Cardiac septum (tissue), 1 donor: ENCODE results near the gene ZNF526. TPM values are rescaled to one million over a fixed set of nuclear protein-coding genes. Genes with fewer than 3 reads are reported as not detected.
A peak's percentile ranks its signal among the peaks of the same experiment; 100 is the strongest.

ENCODE experiments used
- DNase-seq: peaks from one replicate; pipeline ENCODE4 v3.0.0-alpha.2; 2020; ENCODE audit warnings: low spot score
- intact Hi-C: fragments of 100-400 bp; cut with DNase I; formaldehyde crosslinking; loops from one replicate; pipeline ENCODE4 v1.14.0; 2022
- total RNA-seq: library from RNA; stranded (reverse); fragmentation: NEBNext Ultra II Directional; extraction: Animal tissue kit (Norgen Biotek cat#: 25700); gene quantifications from one replicate; pipeline ENCODE4 v1.2.1, GENCODE V29; 2021
- donor health status: DM: no; HTN: no; CAD: no.

ZNF526 gene
- total RNA-seq, 1 donor from 2014 or later = 4.1 TPM

DNA sequence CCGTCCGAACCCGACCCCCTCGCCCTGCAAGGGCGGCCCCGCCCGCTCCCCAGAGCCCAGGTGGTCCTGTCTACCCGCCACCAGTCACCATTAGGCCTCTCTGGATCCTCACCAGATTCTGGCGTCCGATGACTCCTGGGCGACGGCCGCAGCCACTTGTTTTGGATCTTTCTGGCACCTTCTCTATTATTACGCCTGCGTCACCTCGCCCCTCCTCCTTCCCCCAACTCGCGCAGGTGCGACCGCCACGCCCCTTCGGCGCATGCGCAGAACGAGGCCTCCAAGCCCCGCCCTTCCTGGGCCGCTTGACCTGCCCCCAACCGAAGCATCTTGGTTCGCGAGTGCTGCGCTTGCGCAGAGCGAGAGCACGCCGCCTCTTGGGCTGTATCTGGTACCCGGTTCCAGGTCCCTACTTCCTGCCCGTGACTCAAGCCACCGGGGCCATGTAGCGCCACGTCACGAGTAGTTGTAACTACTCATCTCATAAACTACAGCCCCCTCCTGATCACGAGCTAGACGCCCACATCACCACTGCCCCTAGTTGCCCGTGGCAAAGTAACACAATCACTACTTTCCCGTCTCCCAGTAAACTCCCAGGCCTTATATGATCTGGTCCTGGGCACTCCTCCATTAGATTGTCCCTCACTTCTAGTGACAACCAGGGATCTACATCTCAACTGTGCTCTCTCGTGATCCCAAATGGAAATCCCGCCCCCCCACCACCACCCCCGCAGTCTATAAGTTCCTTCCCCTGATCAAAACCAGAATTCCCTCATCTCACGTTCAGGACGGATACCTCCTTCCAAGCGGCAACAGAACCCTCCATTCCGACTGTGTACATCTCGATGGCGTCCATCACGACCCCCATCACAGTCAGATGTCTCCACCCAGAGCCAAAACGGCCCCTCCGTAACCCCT lies 2.3 kb upstream of the ZNF526 start, which contains the start of gene DEDD2:
TSS of gene DEDD2 (minus strand) at position 158 of the 918 bp plus-strand sequence. CDS start 670 bp downstream, outside the sequence.
- peak; percentile 100 for DNase-seq
- intact Hi-C loops = loop anchor here (2.0 kb wide), 1 partner anchor 25 kb away; the partner anchor contains the start of gene GSK3A

DNA sequence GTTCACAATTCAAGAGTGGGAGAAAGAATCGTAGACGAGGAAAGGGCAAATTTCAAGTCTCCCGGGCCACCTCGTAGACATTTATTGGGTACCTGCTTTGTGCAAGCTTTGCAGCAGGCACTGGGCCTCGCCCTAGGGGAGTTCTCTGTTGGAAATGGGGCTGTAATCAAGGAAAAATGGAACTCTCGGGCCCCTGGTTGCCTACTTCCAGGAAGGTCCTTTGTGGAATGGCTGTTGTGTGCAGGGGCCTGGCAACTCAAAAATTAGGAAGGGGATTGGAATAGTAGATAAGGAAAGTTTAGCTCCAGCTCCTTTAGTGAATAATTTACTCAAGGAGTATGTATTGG lies 612 bp downstream of the ZNF526 start:
- intact Hi-C loops = no loop called here
- DNase-seq = no peak

DNA sequence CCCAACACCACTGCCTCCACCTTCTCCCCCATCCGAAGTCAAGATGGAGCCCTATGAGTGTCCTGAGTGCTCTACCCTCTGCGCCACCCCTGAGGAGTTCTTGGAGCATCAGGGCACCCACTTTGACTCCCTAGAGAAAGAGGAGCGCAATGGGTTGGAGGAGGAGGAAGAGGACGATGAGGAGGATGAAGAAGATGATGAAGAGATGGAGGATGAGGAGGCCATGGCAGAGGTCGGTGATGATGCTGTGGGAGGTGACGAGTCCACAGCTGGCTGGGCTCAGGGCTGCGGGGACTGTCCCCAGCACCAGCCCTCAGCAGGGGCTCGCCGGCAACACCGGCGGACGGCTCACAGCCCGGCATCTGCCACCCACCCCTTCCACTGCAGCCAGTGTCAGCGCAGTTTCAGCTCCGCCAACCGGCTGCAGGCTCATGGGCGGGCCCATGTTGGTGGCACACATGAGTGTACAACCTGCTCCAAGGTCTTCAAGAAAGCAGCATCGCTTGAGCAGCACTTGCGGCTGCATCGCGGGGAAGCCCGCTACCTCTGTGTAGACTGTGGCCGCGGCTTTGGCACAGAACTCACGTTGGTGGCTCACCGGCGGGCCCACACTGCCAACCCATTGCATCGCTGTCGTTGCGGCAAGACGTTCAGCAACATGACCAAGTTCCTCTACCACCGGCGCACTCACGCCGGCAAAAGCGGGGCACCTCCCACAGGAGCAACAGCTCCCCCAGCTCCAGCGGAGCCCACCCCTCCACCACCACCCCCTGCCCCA lies 5.0 kb downstream of the ZNF526 start:
- DNase-seq = no peak
- intact Hi-C loops = no loop called here

DNA sequence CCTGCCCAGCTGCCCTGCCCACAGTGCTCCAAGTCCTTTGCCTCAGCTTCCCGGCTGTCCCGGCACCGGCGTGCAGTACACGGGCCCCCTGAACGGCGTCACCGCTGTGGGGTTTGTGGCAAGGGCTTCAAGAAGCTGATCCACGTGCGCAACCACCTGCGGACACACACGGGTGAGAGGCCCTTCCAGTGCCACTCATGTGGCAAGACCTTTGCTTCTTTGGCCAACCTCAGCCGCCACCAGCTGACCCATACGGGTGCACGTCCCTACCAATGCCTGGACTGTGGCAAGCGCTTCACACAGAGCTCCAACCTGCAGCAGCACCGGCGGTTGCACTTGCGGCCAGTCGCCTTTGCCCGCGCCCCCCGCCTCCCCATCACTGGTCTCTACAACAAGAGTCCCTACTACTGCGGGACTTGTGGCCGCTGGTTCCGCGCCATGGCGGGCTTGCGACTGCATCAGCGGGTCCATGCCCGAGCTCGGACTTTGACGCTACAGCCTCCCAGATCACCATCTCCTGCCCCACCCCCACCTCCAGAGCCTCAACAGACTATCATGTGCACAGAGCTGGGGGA lies 5.7 kb downstream of the ZNF526 start:
- intact Hi-C loops = no loop called here
- DNase-seq = no peak

DNA sequence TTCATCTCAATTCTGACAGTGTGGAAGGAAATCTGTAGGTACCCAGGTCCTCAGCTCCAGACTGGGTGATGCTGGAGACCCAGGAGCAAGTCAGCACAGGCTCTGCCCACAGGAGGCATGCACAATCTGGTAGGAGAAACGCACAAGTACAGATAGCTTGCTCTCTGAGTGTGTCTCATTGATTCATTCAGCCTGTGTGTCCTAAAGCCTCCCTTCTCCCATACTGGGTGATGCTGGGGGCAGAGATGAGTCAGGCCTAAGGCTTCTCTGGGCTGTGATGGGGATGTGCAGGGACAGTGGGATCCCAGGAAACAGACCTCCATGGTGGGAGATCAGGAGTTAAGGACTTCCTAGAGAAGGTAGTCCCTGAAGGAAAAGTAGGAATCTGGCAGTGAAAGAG lies 6.8 kb downstream of the ZNF526 start:
- DNase-seq = no peak
- intact Hi-C loops = no loop called here

DNA sequence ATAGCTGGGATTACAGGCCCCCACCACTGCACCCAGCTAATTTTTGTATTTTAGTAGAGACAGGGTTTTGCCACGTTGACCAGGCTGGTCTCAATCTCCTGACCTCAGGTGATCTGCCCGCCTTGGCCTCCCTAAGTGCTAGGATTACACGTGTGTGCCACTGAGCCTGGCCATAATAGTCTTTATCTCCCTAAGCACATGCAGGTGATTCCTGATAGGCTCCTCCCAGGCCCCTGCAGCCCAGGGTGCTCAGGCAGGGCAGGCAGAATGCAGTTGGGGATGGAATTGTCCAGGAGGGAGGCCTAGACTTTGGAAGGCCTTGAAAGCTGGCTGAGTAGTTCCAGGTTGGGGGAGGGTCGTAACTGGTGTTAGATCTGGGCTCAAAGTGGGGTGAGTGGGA lies 8.5 kb downstream of the ZNF526 start:
- no peak for DNase-seq
- intact Hi-C loops = no loop called here

DNA sequence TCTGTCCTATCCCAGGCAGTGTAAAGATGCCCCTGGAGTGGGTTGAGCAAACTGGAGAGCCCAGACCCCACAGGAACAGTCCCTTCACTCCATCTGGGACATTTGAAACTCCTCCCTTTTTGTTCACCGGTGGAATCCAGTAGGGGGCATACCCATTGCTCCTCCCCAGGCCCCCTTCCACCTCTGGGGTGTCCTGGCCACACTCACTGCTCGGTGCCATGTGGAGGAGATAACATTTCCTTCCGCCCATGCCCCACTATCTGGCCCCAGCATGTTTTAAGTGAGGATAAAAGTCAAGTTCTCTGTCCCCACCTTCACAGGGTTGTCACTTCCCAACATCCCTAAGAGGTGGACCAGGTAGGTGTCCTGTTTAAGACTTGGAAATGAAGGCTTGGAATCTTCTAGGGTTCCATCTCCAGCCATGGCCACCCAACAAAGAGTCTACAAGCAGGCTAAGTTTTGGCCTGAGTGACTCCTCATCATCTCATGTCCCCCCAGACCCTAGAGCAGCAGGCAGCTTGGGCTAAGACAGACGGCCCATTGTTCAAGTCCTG lies 9.3 kb downstream of the ZNF526 start:
- DNase-seq = no peak
- intact Hi-C loops = no loop called here

DNA sequence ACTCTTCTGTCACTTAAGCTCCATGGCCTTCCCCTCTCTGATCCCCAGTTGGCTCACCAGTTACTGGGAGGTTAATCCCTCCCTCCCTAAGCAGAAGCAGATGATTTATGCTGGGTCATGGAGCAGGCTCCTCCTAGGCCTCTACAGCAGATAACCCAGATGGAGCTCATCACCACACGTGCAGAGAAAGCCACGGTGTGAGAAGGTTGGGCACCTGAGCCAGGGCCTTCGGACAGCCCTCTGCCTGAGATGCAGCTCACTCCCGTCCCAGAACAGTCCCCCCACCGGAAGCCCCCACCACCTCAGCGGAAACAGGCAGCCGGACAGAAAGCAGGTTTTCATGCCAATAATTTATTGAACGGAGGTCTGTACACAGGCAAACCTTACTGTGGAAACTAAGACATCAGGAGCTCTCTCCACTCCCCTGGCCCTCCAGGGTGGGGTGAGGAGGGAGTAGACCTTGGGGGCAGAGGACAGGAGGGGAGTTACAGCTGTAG lies 9.8 kb downstream of the ZNF526 start:
- intact Hi-C loops = no loop called here
- no peak for DNase-seq

DNA sequence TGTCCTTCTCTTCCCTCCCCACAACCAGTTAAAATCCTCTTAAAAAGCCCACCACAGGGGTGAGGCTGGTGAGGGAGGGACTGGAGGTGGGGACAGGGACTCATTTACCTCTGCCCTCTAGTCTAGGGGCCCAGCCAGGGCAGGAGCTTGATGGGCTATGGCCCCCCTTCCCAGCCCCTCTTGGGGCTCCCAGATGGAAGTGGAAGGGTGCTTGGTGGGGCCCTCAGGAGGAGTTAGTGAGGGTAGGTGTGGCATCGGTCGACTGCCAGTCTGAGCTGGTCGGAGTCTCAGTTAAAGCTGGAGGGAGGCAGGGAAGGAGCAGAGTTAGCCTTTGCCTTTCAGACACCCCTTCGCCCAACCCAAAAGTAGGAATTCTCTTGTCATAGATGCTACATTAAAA lies 10.5 kb downstream of the ZNF526 start:
- intact Hi-C loops = no loop called here
- no peak for DNase-seq

DNA sequence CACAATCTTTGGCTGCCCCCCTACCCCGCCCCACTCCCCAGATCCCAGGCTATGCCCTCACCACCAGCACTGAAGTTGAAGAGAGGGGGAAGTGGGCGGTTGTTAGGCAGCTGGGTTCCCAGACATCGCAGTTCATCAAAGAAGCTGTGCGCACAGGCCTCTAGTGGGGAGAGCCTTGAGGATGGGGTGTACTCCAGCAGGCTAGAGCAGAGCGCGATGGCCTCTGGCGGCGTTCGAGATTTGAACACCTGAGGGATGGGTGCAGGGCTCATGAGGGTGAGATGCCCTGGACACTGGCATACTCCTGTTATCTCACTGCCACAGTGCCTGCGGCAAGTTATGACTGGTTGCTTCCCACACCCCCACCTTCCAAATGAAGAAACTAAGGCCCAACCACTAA lies 12.3 kb downstream of the ZNF526 start:
- intact Hi-C loops = no loop called here
- no peak for DNase-seq

DNA sequence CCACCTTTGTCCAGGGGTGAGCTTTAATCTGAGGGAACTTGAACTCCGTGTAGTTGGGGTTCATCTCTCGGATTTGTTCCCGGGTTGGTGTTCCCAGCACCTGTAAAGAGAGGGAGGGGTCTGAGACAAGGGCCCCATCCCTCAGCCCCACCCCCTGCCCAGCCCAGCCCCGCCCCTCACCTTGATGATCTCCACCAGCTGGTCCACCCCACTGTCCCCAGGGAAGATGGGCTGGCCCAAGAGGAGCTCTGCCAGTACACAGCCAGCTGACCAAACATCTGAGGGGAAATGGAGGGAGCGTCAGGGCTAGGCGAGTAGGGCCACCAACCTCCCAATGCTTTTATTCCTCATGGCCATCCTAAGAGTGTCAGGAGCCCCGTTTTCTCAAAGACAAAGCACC lies 13.0 kb downstream of the ZNF526 start:
- DNase-seq = no peak
- intact Hi-C loops = no loop called here

DNA sequence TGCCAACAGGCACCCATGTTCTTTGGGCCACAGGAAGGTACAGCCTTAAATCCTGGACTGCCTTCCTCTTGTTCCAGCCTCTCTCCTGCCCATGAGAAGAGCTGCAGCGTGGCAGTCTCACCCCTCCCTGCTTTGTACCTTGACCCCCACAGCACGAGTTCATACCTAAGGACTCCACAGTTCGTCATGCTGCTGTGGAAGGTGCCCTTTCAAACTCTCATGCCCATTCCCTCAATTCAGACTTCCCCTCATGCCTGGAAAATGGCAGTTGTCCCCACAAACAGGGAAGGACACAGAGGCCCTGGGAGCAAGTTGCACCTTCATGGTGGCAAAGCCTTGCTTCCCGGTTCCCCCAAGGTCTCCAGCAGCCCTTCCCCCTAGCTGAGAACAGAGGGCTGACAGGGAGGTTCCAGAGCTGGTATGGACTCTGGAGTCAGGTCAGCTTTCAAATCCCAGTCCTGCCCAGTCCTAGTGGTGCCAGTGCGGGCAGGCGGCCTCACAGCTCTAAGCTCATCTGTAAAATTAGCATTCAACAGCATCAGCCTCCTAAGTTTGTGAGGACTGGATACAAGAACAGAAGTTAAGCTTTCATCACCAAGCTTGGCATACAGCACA lies 13.7 kb downstream of the ZNF526 start:
- intact Hi-C loops = no loop called here
- no peak for DNase-seq

DNA sequence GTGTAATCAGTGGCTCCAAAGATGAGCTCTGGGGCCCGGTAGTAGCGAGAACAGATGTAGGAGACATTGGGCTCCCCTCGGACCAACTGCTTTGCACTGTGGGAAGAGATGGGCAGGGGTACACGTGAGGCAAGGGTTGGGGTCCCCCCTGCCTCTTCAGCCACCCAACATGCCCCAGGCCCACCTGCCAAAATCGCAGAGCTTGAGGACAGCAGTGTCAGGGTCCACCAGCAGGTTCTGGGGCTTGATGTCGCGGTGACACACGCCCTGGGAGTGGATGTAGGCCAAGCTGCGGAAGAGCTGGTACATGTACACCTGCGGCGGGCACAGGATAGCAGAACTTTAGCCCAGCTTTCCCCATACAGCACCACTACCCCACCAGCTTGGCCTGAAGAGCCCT lies 14.3 kb downstream of the ZNF526 start:
- no peak for DNase-seq
- intact Hi-C loops = no loop called here

DNA sequence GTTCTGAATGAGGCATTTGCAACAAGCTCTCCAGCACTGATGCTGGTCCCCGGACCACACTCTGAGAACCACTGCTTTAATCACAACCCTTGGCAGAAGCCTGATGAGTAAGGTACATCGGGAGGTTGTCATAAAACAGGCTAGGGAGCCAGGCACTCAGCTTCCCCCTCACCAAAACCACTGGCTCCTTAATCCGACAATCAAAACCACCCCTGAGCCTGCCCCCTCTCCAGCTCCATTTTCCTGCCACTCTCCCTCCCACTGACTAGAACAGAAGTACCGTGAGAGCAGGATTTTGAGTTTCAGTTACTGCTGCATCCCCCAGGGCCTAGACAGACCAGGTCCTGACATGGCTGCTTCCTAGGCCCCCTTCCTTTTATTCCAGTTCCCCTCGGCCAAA lies 15.1 kb downstream of the ZNF526 start:
- intact Hi-C loops = no loop called here

DNA sequence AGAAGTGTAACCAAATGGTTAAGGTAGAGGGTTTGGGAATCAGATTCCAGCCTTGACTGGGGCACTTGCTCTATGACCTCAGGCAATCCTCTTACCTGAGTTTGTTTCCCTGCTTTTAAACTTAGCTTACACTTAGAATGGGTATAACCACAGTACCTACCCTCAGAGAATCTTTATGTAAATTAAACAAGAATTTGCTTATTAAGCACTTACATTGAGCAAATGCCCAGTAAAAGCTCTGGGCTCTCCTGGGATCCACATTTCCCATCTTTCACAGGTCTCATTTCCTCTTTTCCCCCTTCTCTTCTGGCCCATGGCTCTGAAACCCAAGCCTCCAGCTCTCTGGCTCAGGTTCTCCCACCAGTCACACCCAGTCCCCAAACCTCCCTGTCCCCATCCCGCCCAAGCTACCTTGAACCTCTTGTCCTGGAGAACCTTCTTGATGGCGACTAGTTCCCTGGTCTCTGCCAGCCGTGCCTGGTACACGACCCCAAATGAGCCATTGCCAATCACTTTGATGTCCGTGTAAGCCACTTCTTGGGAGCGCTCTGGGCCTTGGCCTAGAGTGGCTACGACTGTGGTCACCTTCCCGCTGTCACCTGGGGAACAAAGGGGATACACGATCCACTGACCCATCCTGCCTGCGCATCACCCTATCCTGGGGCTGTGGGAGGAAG lies 19.6 kb downstream of the ZNF526 start:
- DNase-seq = no peak
- intact Hi-C loops = loop anchor here (10.0 kb wide), 1 partner anchor 185 kb away; the partner anchor contains the start of gene LIPE

More for the DNA sequence above, 15.1 kb downstream of the ZNF526 start:
- no peak for DNase-seq

DNA sequence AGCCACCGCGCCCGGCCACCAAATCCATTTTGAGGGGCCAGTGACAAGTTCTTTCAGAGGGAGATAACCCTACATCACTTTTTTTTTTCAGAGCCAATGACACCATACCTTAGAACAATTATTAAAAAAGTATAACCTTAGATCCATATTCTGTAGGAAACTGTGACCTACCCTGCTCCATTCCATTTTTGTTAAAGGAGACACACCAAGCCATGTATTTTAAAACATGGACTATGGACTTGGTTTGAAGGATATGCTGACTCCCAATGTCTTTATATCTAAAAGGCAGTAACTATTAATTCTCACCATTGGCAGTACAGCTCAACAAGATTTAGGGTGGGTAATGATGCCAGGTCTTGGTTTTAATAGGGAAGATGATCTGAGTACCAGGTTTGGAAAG lies 21.2 kb downstream of the ZNF526 start:
- intact Hi-C loops = loop anchor here (10.0 kb wide), 1 partner anchor 184 kb away; the partner anchor contains the start of gene LIPE
- no peak for DNase-seq

DNA sequence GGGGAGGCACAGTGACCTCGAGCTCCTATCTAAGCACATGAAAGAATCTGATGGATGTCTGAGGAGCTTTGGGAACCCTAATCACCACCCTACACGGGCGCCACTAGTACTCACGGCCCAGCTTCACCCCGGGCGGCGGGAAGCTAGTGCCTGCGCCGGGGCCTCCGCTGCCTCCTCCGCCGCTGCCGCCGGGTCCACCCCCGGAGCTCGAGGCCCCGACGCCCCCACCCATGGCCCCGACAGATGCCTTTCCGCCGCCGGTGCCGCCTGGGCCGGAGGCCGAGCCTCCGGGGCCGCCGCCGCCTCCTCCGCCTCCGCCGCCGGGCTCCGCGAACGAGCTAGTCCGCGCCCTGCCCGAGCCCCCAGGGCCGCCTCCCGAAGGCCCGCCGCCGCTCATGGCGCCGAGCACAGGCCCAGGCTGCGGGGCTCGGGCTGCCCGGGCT lies 22.0 kb downstream of the ZNF526 start:
- intact Hi-C loops = loop anchor here (2.0 to 10.0 kb wide), 2 partner anchors 23 to 183 kb away; partner anchors contain the start of gene LIPE
- no peak for DNase-seq
